Measurements from ENCODE around the gene RAB5IF. TPM values are rescaled to one million over a fixed set of nuclear protein-coding genes. Genes with fewer than 3 reads are reported as not detected.

Gene RAB5IF
- total and polyA plus RNA-seq, 2 of the 8 experiments (the other 6 are each of a cell fraction or from before 2014, with no cell fraction given): 95.5 to 148 TPM

DNA sequence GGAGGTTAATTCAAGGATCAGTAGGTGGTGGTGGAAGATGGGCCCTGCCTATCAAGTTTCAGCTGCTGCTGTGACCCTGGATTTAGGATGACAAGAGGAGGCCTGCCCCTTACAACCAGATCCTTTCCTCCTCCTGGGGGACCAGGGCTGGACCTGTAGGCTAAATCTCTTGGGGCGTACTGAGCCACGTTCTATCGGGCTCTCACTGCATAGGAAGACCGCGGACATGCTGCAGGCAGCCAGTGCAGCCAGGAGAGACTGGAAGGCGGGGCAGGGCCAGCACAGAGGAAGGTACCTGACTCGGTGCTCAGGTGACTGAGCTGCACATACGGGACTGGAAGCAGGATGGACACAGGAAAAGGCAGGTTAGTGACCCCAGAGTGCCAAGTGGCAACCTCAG, 48.9 kb downstream of the RAB5IF start:
- ChIA-PET POLR2A (ENCODE audit: partially characterized antibody) (no interaction called here), CTCF (ENCODE audit: partially characterized antibody) (interaction anchor here (0.8 to 1.4 kb wide), 2 partner anchors 100 to 105 kb away, joined by 3 read pairs; no protein-coding TSS in a partner anchor)
- H3K79me2 ChIP-seq (ENCODE audit: control insufficient read depth in 1 of 2, insufficient read depth in 2 of 2, low read length in 2 of 2): no peaks in the 10 kb centered on the region
- TF ChIP-seq RBBP5 (IDR thresholded peaks at IDR 0.05; ENCODE audit: borderline replicate concordance, low read depth, low read length) (no peak), RNF2 (IDR thresholded peaks at IDR 0.05; ENCODE audit: borderline replicate concordance, low read depth, low read length, missing control alignments, poor library complexity, severe bottlenecking) (no peak), ZNF274 (IDR thresholded peaks at IDR 0.05; ENCODE audit: borderline replicate concordance, extremely low read depth, low read length) (no peak), ASH2L (IDR thresholded peaks at IDR 0.05; ENCODE audit: low read length) (no peak), CBX5 (IDR thresholded peaks at IDR 0.05; ENCODE audit: low read depth, low read length) (no peak), MAFK (IDR thresholded peaks at IDR 0.05; ENCODE audit: low read depth, low read length) (no peak), YY1 (IDR thresholded peaks at IDR 0.05; ENCODE audit: low read depth, low read length) (no peak), POLR2AphosphoS5 (IDR thresholded peaks at IDR 0.05; ENCODE audit: low read depth, low read length) (no peak), GTF2F1 (IDR thresholded peaks at IDR 0.05; ENCODE audit: borderline replicate concordance, low read depth, low read length) (no peak), CEBPB (IDR thresholded peaks at IDR 0.05; ENCODE audit: low read depth, low read length) (no peak)
- TF ChIP-seq, protein P1, sequence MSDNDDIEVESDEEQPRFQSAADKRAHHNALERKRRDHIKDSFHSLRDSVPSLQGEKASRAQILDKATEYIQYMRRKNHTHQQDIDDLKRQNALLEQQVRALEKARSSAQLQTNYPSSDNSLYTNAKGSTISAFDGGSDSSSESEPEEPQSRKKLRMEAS (IDR thresholded peaks at IDR 0.05): no peak
- H2BK120ac ChIP-seq (replicated peaks; ENCODE audit: low read depth, low read length): no peak overlapping the region
- no peak overlapping the region for H2AFZ ChIP-seq (ENCODE audit: low read length)
- H2AK5ac ChIP-seq (ENCODE audit: low read depth, low read length): no peak overlapping the region
- H2BK20ac ChIP-seq (ENCODE audit: low read length): no peak overlapping the region
- H3K56ac ChIP-seq (replicated peaks; ENCODE audit: insufficient read length, low read depth, low read length): no peak overlapping the region
- no peaks in the 10 kb centered on the region for H3K79me1 ChIP-seq (ENCODE audit: low read depth, low read length)
- no peak overlapping the region for H3K4me2 ChIP-seq (ENCODE audit: insufficient read depth in 1 of 2, low read depth in 2 of 2, low read length in 2 of 2)
- H3K36me3 ChIP-seq (ENCODE audit: control insufficient read depth in 2 of 4, insufficient read depth in 4 of 4, low read length in 3 of 4): peaks cover 0 to 2% (median 0%) of the 10 kb centered on the region in 4 experiments; a peak in 2 of 8 replicates
- peak overlapping the region in 1 of 4 experiments; percentile 25; a peak in 2 of 7 replicates for H3K9ac ChIP-seq (replicated peaks in 1 of 4; ENCODE audit: extremely low read depth in 1 of 4, low read depth in 3 of 4, low read length in 3 of 4)
- H4K91ac ChIP-seq (replicated peaks; ENCODE audit: insufficient read length, low read length): no peak overlapping the region
- no peak overlapping the region for H3K14ac ChIP-seq (ENCODE audit: insufficient read length)
- H4K8ac ChIP-seq (ENCODE audit: extremely low read depth, insufficient read depth, low read length): no peak overlapping the region
- no peak overlapping the region for H3K23ac ChIP-seq (ENCODE audit: insufficient read length)
- no peaks in the 10 kb centered on the region for H3K9me3 ChIP-seq (ENCODE audit: insufficient read depth in 2 of 2, low read depth in 1 of 2, low read length in 1 of 2)
- DNase-seq (ENCODE audit: low read depth in 1 of 2, low spot score in 2 of 2): no peak
- H3K18ac ChIP-seq (ENCODE audit: extremely low read depth, low read length): no peak overlapping the region
- H3K4me1 ChIP-seq (replicated peaks in 1 of 4; ENCODE audit: control insufficient read depth in 3 of 4, insufficient read depth in 4 of 4, low read length in 3 of 4): no peaks in the 10 kb centered on the region
- H2BK12ac ChIP-seq (ENCODE audit: low read depth, low read length): no peak overlapping the region
- H2BK15ac ChIP-seq (ENCODE audit: low read length): no peak overlapping the region
- H2BK5ac ChIP-seq (ENCODE audit: low read depth, low read length): no peak overlapping the region; the same call in 1 of the 2 replicates
- H3K27ac ChIP-seq (ENCODE audit: low read depth, low read length): no peak overlapping the region
- FAIRE-seq: no peak
- no peaks in the 10 kb centered on the region for H3K23me2 ChIP-seq (ENCODE audit: low read depth, low read length)
- H3K4ac ChIP-seq (replicated peaks; ENCODE audit: insufficient read length, low read depth, low read length): no peak overlapping the region
- H3K4me3 ChIP-seq (ENCODE audit: extremely low read depth in 1 of 4, insufficient read depth in 2 of 4, low read depth in 3 of 4, low read length in 4 of 4): no peak overlapping the region
- H3K27me3 ChIP-seq (replicated peaks in 1 of 4; ENCODE audit: control insufficient read depth in 3 of 4, extremely low read depth in 1 of 4, insufficient read depth in 3 of 4, low read length in 3 of 4): no peaks in the 10 kb centered on the region
- H4K5ac ChIP-seq (ENCODE audit: insufficient read length, low read depth, low read length): no peak overlapping the region
- 84% methylated on average over 8 of the region's 8 CpGs; no CpG with 5 or more reads in 1 of the 2 experiments for WGBS, 2 experiments (ENCODE audit: extremely low coverage in 1 of 2, insufficient coverage in 1 of 2, insufficient read length in 1 of 2, insufficient replicate concordance in 2 of 2, low coverage in 1 of 2, low lambda C conversion rate in 2 of 2, missing lambda C conversion rate in 1 of 2)
- H4K20me1 ChIP-seq (replicated peaks in 1 of 2; ENCODE audit: control insufficient read depth in 1 of 2, insufficient read depth in 2 of 2, low read length in 2 of 2): no peaks in the 10 kb centered on the region
